HG03571 (cell line): ENCODE measurements around the gene RBM22.

Experiments used
- ATAC-seq: cut with Tn5 transposase; IDR thresholded peaks from one replicate; pipeline ENCODE4 v1.9.1; 2021; ENCODE audit not compliant: unreplicated experiment

Gene RBM22

GRCh38 chr5:150672884-150673275, 28.0 kb downstream of the RBM22 start:
- ATAC-seq: no peak

- no peak for ATAC-seq
These were observed 28.5 kb downstream of the RBM22 start for GRCh38 chr5:150672237-150672883.

GRCh38 chr5:150671509-150672236, 29.2 kb downstream of the RBM22 start:
- ATAC-seq: no peak

GRCh38 chr5:150670948-150671310, 29.9 kb downstream of the RBM22 start:
- no peak for ATAC-seq

- no peak for ATAC-seq
These were observed 30.5 kb downstream of the RBM22 start for GRCh38 chr5:150670275-150670947.

- no peak for ATAC-seq
These were observed 35.8 kb downstream of the RBM22 start for GRCh38 chr5:150665044-150665443.

- no peak for ATAC-seq
These were observed 36.9 kb downstream of the RBM22 start for GRCh38 chr5:150663936-150664335.

GRCh38 chr5:150662731-150663516, 37.9 kb downstream of the RBM22 start:
- no peak for ATAC-seq

- no peak for ATAC-seq
These were observed 38.9 kb downstream of the RBM22 start for GRCh38 chr5:150661821-150662596.

GRCh38 chr5:150661086-150661485, 39.8 kb downstream of the RBM22 start, which contains the start of gene MYOZ3:
Gene MYOZ3 (plus strand): TSS chr5:150661251. CDS start chr5:150662942, 1,691 bp downstream.
- no peak for ATAC-seq

GRCh38 chr5:150660108-150660831, 40.6 kb downstream of the RBM22 start:
- ATAC-seq: no peak

- no peak for ATAC-seq
These were observed 41.3 kb downstream of the RBM22 start for GRCh38 chr5:150659360-150660107.

- no peak for ATAC-seq
These were observed 42.1 kb downstream of the RBM22 start for GRCh38 chr5:150658699-150659265.

GRCh38 chr5:150658121-150658520, 42.7 kb downstream of the RBM22 start:
- ATAC-seq: no peak

- peak; percentile 67 for ATAC-seq
These were observed 44.4 kb downstream of the RBM22 start for GRCh38 chr5:150656191-150657132.

GRCh38 chr5:150655221-150655620, 45.6 kb downstream of the RBM22 start:
- ATAC-seq: no peak

- ATAC-seq: no peak
These were observed 46.9 kb downstream of the RBM22 start for GRCh38 chr5:150653762-150654556.
